HCT116 (cell line): Measurements from ENCODE around the gene WIPF3. TPM values are rescaled to one million over a fixed set of nuclear protein-coding genes. Genes with fewer than 3 reads are reported as not detected.
"Not testable (repeated sequence)": the region's sequence is repeated elsewhere in the genome, so short reads cannot be mapped to it uniquely, and the experiment has no call there.

Source experiments
- ATAC-seq: fragments of 200-7000 bp; cut with Tn5 transposase; 2 replicates; pipeline ENCODE4 v1.9.1; 2020; ENCODE audit warnings: mild to moderate bottlenecking, moderate library complexity
- BruUV-seq: library from RNA; stranded (reverse); fragments of 400-500 nt; replicated peaks from 2 replicates; lab custom pipeline; 2021; lab: Mats Ljungman, UMichigan
- CTCF ChIA-PET: fragments of 300-600 bp; sonication (Branson Sonifier 250); formaldehyde crosslinking; loops from one replicate; lab custom pipeline; 2021; ENCODE audit warnings: antibody characterized with exemption; lab: Charles Lee
- POLR2A ChIA-PET: fragments of 300-600, 350-600 bp; sonication (Branson Sonifier 250); formaldehyde crosslinking; loops from one replicate; lab custom pipeline; 2021; ENCODE audit warnings: antibody characterized with exemption; lab: Charles Lee
- RAD21 ChIA-PET, 2 experiments: fragments of 300-600 bp; sonication (Branson Sonifier 250); formaldehyde crosslinking; loops; one replicate each; lab custom pipeline; 2023; ENCODE audit warnings: low total read pairs in 2 of 2; ENCODE audit not compliant: uncharacterized antibody in 2 of 2, unreplicated experiment in 2 of 2, low non-redundant PET in 1 of 2; lab: Charles Lee
- DNase-seq: peaks from one replicate; pipeline ENCODE4 v3.0.0-alpha.2; 2010; ENCODE audit warnings: low read depth, low spot score
- H2AFZ ChIP-seq: fragments of 200-600 bp; shearing (Covaris generic), sonication (generic); 2 replicates; pipeline ENCODE4 v1.6.1; 2017; ENCODE audit warnings: low read depth, mixed run types, mixed read lengths, antibody characterized with exemption, low read length; ENCODE audit not compliant: poor library complexity, severe bottlenecking
- H3K27ac ChIP-seq: 2 replicates; pipeline ENCODE4 v1.5.1; 2012; ENCODE audit warnings: low read depth, low read length
- H3K27me3 ChIP-seq: fragments of 200-600 bp; sonication (generic); 2 replicates; pipeline ENCODE4 v1.6.1; 2016; ENCODE audit warnings: mixed run types, low read length, mixed read lengths; ENCODE audit not compliant: insufficient read depth
- H3K36me3 ChIP-seq, 2 experiments: fragments of 200-500 bp in 1 of 2; fragments of 200-600 bp in 1 of 2; sonication (Bioruptor generic) in 1 of 2; sonication (generic) in 1 of 2; 2 replicates each; pipeline versions ENCODE4 v1.5.1 to v1.6.1; 2014 to 2016; ENCODE audit warnings: low read length in 2 of 2, inconsistent platforms in 1 of 2, mixed read lengths in 1 of 2, mixed run types in 1 of 2; ENCODE audit not compliant: insufficient read depth in 2 of 2, control insufficient read depth in 1 of 2
- H3K4me1 ChIP-seq, 2 experiments: fragments of 200-600 bp in 1 of 2; sonication (generic) in 1 of 2; 2 replicates each; pipeline versions ENCODE4 v1.5.1 to v1.6.1; 2012 to 2017; ENCODE audit warnings: low read length in 2 of 2, inconsistent platforms in 1 of 2, mild to moderate bottlenecking in 1 of 2, mixed read lengths in 1 of 2, mixed run types in 1 of 2, moderate library complexity in 1 of 2; ENCODE audit not compliant: insufficient read depth in 2 of 2, control insufficient read depth in 1 of 2
- H3K4me2 ChIP-seq: fragments of 200-600 bp; sonication (generic); 2 replicates; pipeline ENCODE4 v1.6.1; 2017; ENCODE audit warnings: mixed run types, low read length, mixed read lengths
- H3K4me3 ChIP-seq, 2 experiments: fragments of 200-600 bp in 1 of 2; sonication (generic) in 1 of 2; replicated peaks in 1 of 2; 2 replicates each; pipeline ENCODE4 v1.5.1; 2011 to 2016; ENCODE audit warnings: low read length in 2 of 2, control low read depth in 1 of 2, low read depth in 1 of 2, mild to moderate bottlenecking in 1 of 2, mixed read lengths in 1 of 2, mixed run types in 1 of 2
- H3K79me2 ChIP-seq: fragments of 200-600 bp; sonication (generic); 2 replicates; pipeline ENCODE4 v1.6.1; 2017; ENCODE audit warnings: mild to moderate bottlenecking, mixed run types, low read length, moderate library complexity, mixed read lengths; ENCODE audit not compliant: insufficient read depth
- H3K9ac ChIP-seq: fragments of 200-600 bp; sonication (generic); 2 replicates; pipeline ENCODE4 v1.6.1; 2016; ENCODE audit warnings: low read length, mixed read lengths
- H3K9me2 ChIP-seq: fragments of 200-600 bp; sonication (generic), shearing (Covaris generic); 2 replicates; pipeline ENCODE4 v1.6.1; 2017; ENCODE audit warnings: mixed run types, mild to moderate bottlenecking, moderate library complexity; ENCODE audit not compliant: insufficient read depth
- H3K9me3 ChIP-seq, 2 experiments: fragments of 200-500 bp in 1 of 2; fragments of 200-600 bp in 1 of 2; sonication (Bioruptor generic) in 1 of 2; sonication (generic) in 1 of 2; 2 replicates each; pipeline ENCODE4 v1.6.1; 2014 to 2017; ENCODE audit warnings: low read length in 2 of 2, mixed read lengths in 2 of 2, inconsistent platforms in 1 of 2, low read depth in 1 of 2, mild to moderate bottlenecking in 1 of 2, mixed run types in 1 of 2, moderate library complexity in 1 of 2; ENCODE audit not compliant: control insufficient read depth in 1 of 2, insufficient read depth in 1 of 2
- H4K20me1 ChIP-seq: fragments of 200-600 bp; sonication (generic), shearing (Covaris generic); 2 replicates; pipeline ENCODE4 v1.6.1; 2017; ENCODE audit warnings: mixed run types, mild to moderate bottlenecking, moderate library complexity; ENCODE audit not compliant: insufficient read depth
- CBX3 ChIP-seq: IDR thresholded peaks from 2 replicates; pipeline ENCODE4 v1.6.1; 2012; ENCODE audit warnings: low read depth
- CEBPB ChIP-seq: IDR thresholded peaks from 2 replicates; pipeline ENCODE4 v1.6.1; 2012; ENCODE audit warnings: low read depth
- EGR1 ChIP-seq: IDR thresholded peaks from 2 replicates; pipeline ENCODE4 v1.6.1; 2012; ENCODE audit warnings: low read depth
- JUND ChIP-seq: IDR thresholded peaks from 2 replicates; pipeline ENCODE4 v1.6.1; 2012
- MAX ChIP-seq: IDR thresholded peaks from 2 replicates; pipeline ENCODE4 v1.6.1; 2012
- POLR2A ChIP-seq: IDR thresholded peaks from 2 replicates; pipeline ENCODE4 v1.7.0; 2011; ENCODE audit warnings: borderline replicate concordance; ENCODE audit not compliant: insufficient read depth, insufficient read length; ENCODE audit errors: extremely low read depth
- SIN3A ChIP-seq: IDR thresholded peaks from 2 replicates; pipeline ENCODE4 v1.6.1; 2012; ENCODE audit warnings: low read depth
- TCF7L2 ChIP-seq: IDR thresholded peaks from 2 replicates; pipeline ENCODE4 v1.7.0; 2011; ENCODE audit warnings: borderline replicate concordance, inconsistent platforms; ENCODE audit not compliant: insufficient read depth, insufficient read length; ENCODE audit errors: extremely low read depth
- YY1 ChIP-seq: IDR thresholded peaks from 2 replicates; pipeline ENCODE4 v1.6.1; 2011; ENCODE audit warnings: low read length, low read depth, moderate library complexity, mild to moderate bottlenecking; ENCODE audit not compliant: insufficient replicate concordance; ENCODE audit errors: extremely low read depth
- ZBTB33 ChIP-seq: IDR thresholded peaks from 2 replicates; pipeline ENCODE4 v1.6.1; 2011; ENCODE audit warnings: mild to moderate bottlenecking, low read length, moderate library complexity; ENCODE audit not compliant: insufficient replicate concordance; ENCODE audit errors: extremely low read depth
- ZNF274 ChIP-seq: fragments of 200-500 bp; sonication (Bioruptor generic); IDR thresholded peaks from 2 replicates; pipeline ENCODE4 v1.6.1; 2014; ENCODE audit warnings: mild to moderate bottlenecking, low read depth, low read length, inconsistent platforms
- intact Hi-C: fragments of 100-400 bp; cut with micrococcal nuclease; formaldehyde crosslinking; loops from 2 replicates; pipeline ENCODE4 v1.10.0; 2022
- total RNA-seq: library from RNA; stranded (reverse); gene quantifications from one replicate; pipeline ENCODE4 v1.2.1, GENCODE V29; 2021; ENCODE audit not compliant: unreplicated experiment
- TF ChIP-seq, protein P1 (sequence below): IDR thresholded peaks from 2 replicates; pipeline ENCODE4 v1.6.1; 2012

The WIPF3 gene
- total RNA-seq, 1 experiment from 2014 or later: 8.6 TPM

DNA sequence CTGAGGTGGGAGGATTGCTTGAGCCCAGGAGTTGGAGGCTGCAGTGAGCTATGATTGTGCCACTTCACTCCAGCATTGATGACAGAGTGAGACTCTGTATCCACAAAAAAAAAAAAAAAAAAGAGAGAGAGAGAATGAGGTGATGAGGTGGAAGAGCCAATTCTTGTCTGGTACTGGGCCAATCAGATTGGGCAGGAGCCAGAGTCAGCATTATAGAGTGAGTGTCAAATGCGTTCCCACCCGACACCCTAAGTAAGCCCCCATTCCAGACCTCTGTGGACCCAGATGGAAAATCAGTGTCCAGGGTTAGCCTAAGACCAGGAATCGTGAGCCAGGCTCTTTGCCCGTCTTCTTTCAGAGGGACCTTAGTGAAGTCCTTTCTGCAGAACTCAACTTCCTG is 83.9 kb downstream of the WIPF3 start:
- ChIA-PET CTCF (no interaction called here), RAD21 (no interaction called here), POLR2A (no interaction called here)
- H3K27me3 ChIP-seq: no peaks in the 10 kb centered on the region
- intact Hi-C loops: no loop called here
- no peak overlapping the region for H2AFZ ChIP-seq
- no peak for ATAC-seq
- H3K9me2 ChIP-seq: no peaks in the 10 kb centered on the region
- no peaks in the 10 kb centered on the region for H4K20me1 ChIP-seq
- H3K4me2 ChIP-seq: no peak overlapping the region
- no peaks in the 10 kb centered on the region for H3K36me3 ChIP-seq
- DNase-seq: no peak
- H3K9ac ChIP-seq: no peak overlapping the region
- H3K27ac ChIP-seq: no peak overlapping the region
- BruUV-seq: no TSS peak
- TF ChIP-seq CEBPB: no peak
- no peak for TF ChIP-seq POLR2A
- TF ChIP-seq, protein P1, sequence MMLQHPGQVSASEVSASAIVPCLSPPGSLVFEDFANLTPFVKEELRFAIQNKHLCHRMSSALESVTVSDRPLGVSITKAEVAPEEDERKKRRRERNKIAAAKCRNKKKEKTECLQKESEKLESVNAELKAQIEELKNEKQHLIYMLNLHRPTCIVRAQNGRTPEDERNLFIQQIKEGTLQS: no peak
- no peak for TF ChIP-seq JUND
- no peak for TF ChIP-seq CBX3
- no peak for TF ChIP-seq ZNF274
- no peak for TF ChIP-seq TCF7L2
- TF ChIP-seq MAX: no peak
- TF ChIP-seq YY1: no peak
- no peak for TF ChIP-seq ZBTB33
- TF ChIP-seq SIN3A: no peak
- no peak for TF ChIP-seq EGR1
- H3K9me3 ChIP-seq: no peaks in the 10 kb centered on the region
- H3K79me2 ChIP-seq: no peaks in the 10 kb centered on the region
- no peak overlapping the region for H3K4me3 ChIP-seq
- no peaks in the 10 kb centered on the region for H3K4me1 ChIP-seq

- H3K9me2 ChIP-seq, ATAC-seq, DNase-seq, H3K4me2 ChIP-seq, H3K79me2 ChIP-seq, H3K9ac ChIP-seq, H3K27ac ChIP-seq, H3K27me3 ChIP-seq, POLR2A ChIA-PET, H4K20me1 ChIP-seq, H3K9me3 ChIP-seq, H3K4me3 ChIP-seq, BruUV-seq, RAD21 ChIA-PET, H3K4me1 ChIP-seq, H3K36me3 ChIP-seq, CTCF ChIA-PET, H2AFZ ChIP-seq, intact Hi-C loops: not testable (repeated sequence)
These were observed 84.5 kb downstream of the WIPF3 start for GRCh38 chr7:29890786-29891185.
